Naive thymus-derived CD4-positive, alpha-beta T cell (primary cell): ENCODE results near the gene JUN. TPM values are rescaled to one million over a fixed set of nuclear protein-coding genes. Genes with fewer than 3 reads are reported as not detected.
A peak's percentile ranks its signal among the peaks of the same experiment; 100 is the strongest.

Experiments used
- ATAC-seq: fragments of 150-1000 bp; cut with Tn5 transposase; 2 replicates; pipeline ENCODE4 v1.10.0; 2021; ENCODE audit warnings: mild to moderate bottlenecking, moderate library complexity
- CTCF ChIA-PET: fragments of 350-600 bp; sonication (Branson Sonifier 250); formaldehyde crosslinking; loops from one replicate; lab custom pipeline; 2021; ENCODE audit warnings: antibody characterized with exemption; lab: Charles Lee
- POLR2A ChIA-PET: fragments of 350-600 bp; sonication (Branson Sonifier 250); formaldehyde crosslinking; loops from one replicate; lab custom pipeline; 2021; ENCODE audit warnings: antibody characterized with exemption, inconsistent platforms; lab: Charles Lee
- DNase-seq, 9 donors: peaks; one replicate each; pipeline versions ENCODE4 v3.0.0 to v3.0.0-alpha.2; 2020 to 2022; ENCODE audit warnings: mixed read lengths in 1 of 9
- H3K27ac ChIP-seq: one replicate; pipeline ENCODE4 v1.7.0; 2013; ENCODE audit warnings: mild to moderate bottlenecking, low read depth, low read length, moderate library complexity
- H3K27me3 ChIP-seq, 2 donors: one replicate each; pipeline ENCODE4 v1.7.0; 2013; ENCODE audit warnings: low read length in 2 of 2, mild to moderate bottlenecking in 2 of 2, moderate library complexity in 2 of 2; ENCODE audit not compliant: control insufficient read depth in 2 of 2, insufficient read depth in 2 of 2
- H3K36me3 ChIP-seq, 3 experiments: 1 replicate in 2 of 3; 2 replicates in 1 of 3; pipeline ENCODE4 v1.7.0; 2013; ENCODE audit warnings: low read length in 3 of 3, mild to moderate bottlenecking in 3 of 3, moderate library complexity in 1 of 3; ENCODE audit not compliant: insufficient read depth in 3 of 3, control insufficient read depth in 2 of 3
- H3K4me1 ChIP-seq, 2 donors: one replicate each; pipeline ENCODE4 v1.7.0; 2013; ENCODE audit warnings: low read length in 2 of 2, mild to moderate bottlenecking in 2 of 2, moderate library complexity in 1 of 2; ENCODE audit not compliant: control insufficient read depth in 2 of 2, insufficient read depth in 2 of 2
- H3K4me3 ChIP-seq: 2 replicates; pipeline ENCODE4 v1.7.0; 2013; ENCODE audit warnings: mild to moderate bottlenecking, low read length
- H3K9me3 ChIP-seq, 3 experiments: 1 replicate in 2 of 3; 2 replicates in 1 of 3; pipeline ENCODE4 v1.7.0; 2013; ENCODE audit warnings: low read length in 3 of 3; ENCODE audit not compliant: control insufficient read depth in 2 of 3
- H3K27ac Mint-ChIP-seq, 9 donors: one replicate each; pipeline ENCODE4 v1.8.0; 2020 to 2022; ENCODE audit warnings: mixed read lengths in 9 of 9, mild to moderate bottlenecking in 8 of 9, moderate library complexity in 5 of 9, inconsistent platforms in 2 of 9
- H3K27me3 Mint-ChIP-seq, 5 donors: one replicate each; pipeline ENCODE4 v1.8.0; 2021 to 2022; ENCODE audit warnings: mixed read lengths in 5 of 5, mild to moderate bottlenecking in 1 of 5
- H3K36me3 Mint-ChIP-seq, 5 donors: one replicate each; pipeline ENCODE4 v1.8.0; 2020 to 2022; ENCODE audit warnings: mixed read lengths in 5 of 5, mild to moderate bottlenecking in 3 of 5, inconsistent platforms in 1 of 5
- H3K4me1 Mint-ChIP-seq, 7 donors: one replicate each; pipeline ENCODE4 v1.8.0; 2020 to 2022; ENCODE audit warnings: mixed read lengths in 7 of 7, mild to moderate bottlenecking in 3 of 7, inconsistent platforms in 1 of 7
- H3K4me3 Mint-ChIP-seq, 10 donors: one replicate each; pipeline ENCODE4 v1.8.0; 2020 to 2022; ENCODE audit warnings: mild to moderate bottlenecking in 10 of 10, mixed read lengths in 10 of 10, moderate library complexity in 6 of 10, inconsistent platforms in 2 of 10
- H3K9me3 Mint-ChIP-seq, 11 donors: one replicate each; pipeline ENCODE4 v1.8.0; 2020 to 2022; ENCODE audit warnings: mixed read lengths in 11 of 11, mild to moderate bottlenecking in 4 of 11, inconsistent platforms in 1 of 11, moderate library complexity in 1 of 11
- intact Hi-C, 2 donors: fragments of 100-400 bp; cut with micrococcal nuclease; formaldehyde crosslinking; loops; one replicate each; pipeline ENCODE4 v1.15.1; 2023
- polyA plus RNA-seq, 2 donors: library from polyadenylated mRNA; unstranded; fragments of 300-500 nt; fragmentation: Illumina TruSeq; gene quantifications; one replicate each; pipeline ENCODE4 v1.2.3, GENCODE V29; 2021
- total RNA-seq, 6 experiments: library from RNA in 5 of 6; stranded (reverse) in 5 of 6; gene quantifications; 1 replicate in 5 of 6; 2 replicates in 1 of 6; pipeline ENCODE4 v1.2.3 and lab custom pipeline; 2021 to 2026

Gene JUN
- total and polyA plus RNA-seq, 7 experiments from 2014 or later, result 17.9 to 1,362 (median 30.1) TPM

- Histone ChIP-seq H3K27ac (no peak overlapping the region), H3K36me3 (no peaks in the 10 kb centered on the region), H3K9me3 (no peaks in the 10 kb centered on the region), H3K4me3 (no peak overlapping the region), H3K4me1 (peaks cover 27 to 34% of the 10 kb centered on the region in 2 donors), H3K27me3 (no peaks in the 10 kb centered on the region)
- peaks cover 0 to 26% (median 0%) of the 10 kb centered on the region in 5 donors for H3K36me3 Mint-ChIP-seq
- peaks cover 0 to 2% (median 0%) of the 10 kb centered on the region in 11 donors for H3K9me3 Mint-ChIP-seq
- H3K27ac Mint-ChIP-seq, result peak overlapping the region; percentile 51 to 92 (median 78)
- ChIA-PET POLR2A (interaction anchor here (0.9 kb wide), 1 partner anchor 29 kb away, joined by 3 read pairs; the partner anchor contains the start of gene JUN), CTCF (no interaction called here)
- DNase-seq (peak in 7 of 9 donors; percentile 23 to 59 (median 50)), ATAC-seq (peak; percentile 78)
- H3K4me3 Mint-ChIP-seq, result peak overlapping the region in 7 of 10 donors; percentile 2 to 71 (median 18)
- H3K27me3 Mint-ChIP-seq, result no peaks in the 10 kb centered on the region
- H3K4me1 Mint-ChIP-seq, result peaks cover 26 to 67% (median 52%) of the 10 kb centered on the region in 7 donors
- intact Hi-C loops, result loop anchor here (10.0 kb wide), 3 partner anchors 132 to 268 kb away; partner anchors contain the start of gene OMA1 (in 1 of the 2)
These were observed 29.1 kb upstream of the JUN start for GRCh38 chr1:58812926-58813325.

- no peak overlapping the region for H3K4me3 ChIP-seq
- peak overlapping the region; percentile 51 to 92 (median 78) for H3K27ac Mint-ChIP-seq
- H3K27me3 ChIP-seq, result no peaks in the 10 kb centered on the region
- H3K4me1 ChIP-seq, result peaks cover 27 to 34% of the 10 kb centered on the region in 2 donors
- H3K9me3 ChIP-seq, result no peaks in the 10 kb centered on the region
- ChIA-PET CTCF (no interaction called here), POLR2A (interaction anchor here (0.9 kb wide), 1 partner anchor 28 kb away, joined by 3 read pairs; the partner anchor contains the start of gene JUN)
- peaks cover 0 to 29% (median 0%) of the 10 kb centered on the region in 5 donors for H3K36me3 Mint-ChIP-seq
- intact Hi-C loops, result loop anchor here (10.0 kb wide), 3 partner anchors 132 to 268 kb away; partner anchors contain the start of gene OMA1 (in 1 of the 2)
- no peak for ATAC-seq
- H3K9me3 Mint-ChIP-seq, result peaks cover 0 to 2% (median 0%) of the 10 kb centered on the region in 11 donors
- H3K27ac ChIP-seq, result no peak overlapping the region
- no peaks in the 10 kb centered on the region for H3K36me3 ChIP-seq
- H3K27me3 Mint-ChIP-seq, result no peaks in the 10 kb centered on the region
- DNase-seq, result no peak
- H3K4me1 Mint-ChIP-seq, result peaks cover 26 to 71% (median 52%) of the 10 kb centered on the region in 7 donors
- peak overlapping the region in 5 of 10 donors; percentile 2 to 71 (median 32) for H3K4me3 Mint-ChIP-seq
These were observed 28.6 kb upstream of the JUN start for GRCh38 chr1:58812468-58812867.

GRCh38 chr1:58811303-58811702, 27.5 kb upstream of the JUN start:
- H3K36me3 ChIP-seq, result no peaks in the 10 kb centered on the region
- no peak overlapping the region for H3K27ac ChIP-seq
- Mint-ChIP-seq H3K36me3 (peaks cover 0 to 30% (median 0%) of the 10 kb centered on the region in 5 donors), H3K27ac (peak overlapping the region in 6 of 9 donors; percentile 63 to 92 (median 85)), H3K9me3 (peaks cover 0 to 2% (median 0%) of the 10 kb centered on the region in 11 donors), H3K4me3 (no peak overlapping the region), H3K4me1 (peaks cover 36 to 66% (median 45%) of the 10 kb centered on the region in 7 donors), H3K27me3 (no peaks in the 10 kb centered on the region)
- CTCF ChIA-PET, result no interaction called here
- DNase-seq (no peak), ATAC-seq (no peak)
- intact Hi-C loops, result loop anchor here (10.0 kb wide), 3 partner anchors 133 to 267 kb away; partner anchors contain the start of gene OMA1 (in 1 of the 2)
- H3K9me3 ChIP-seq, result no peaks in the 10 kb centered on the region
- H3K4me3 ChIP-seq, result no peak overlapping the region
- peaks cover 20 to 28% of the 10 kb centered on the region in 2 donors for H3K4me1 ChIP-seq
- POLR2A ChIA-PET, result interaction anchor here (1.0 kb wide), 1 partner anchor 27 kb away, joined by 3 read pairs; the partner anchor contains the start of gene JUN
- no peaks in the 10 kb centered on the region for H3K27me3 ChIP-seq

GRCh38 chr1:58809325-58810010, 25.6 kb upstream of the JUN start:
- Histone ChIP-seq H3K36me3 (peaks cover 0 to 4% (median 0%) of the 10 kb centered on the region in 3 experiments), H3K4me3 (no peak overlapping the region), H3K4me1 (peaks cover 15 to 21% of the 10 kb centered on the region in 2 donors), H3K9me3 (no peaks in the 10 kb centered on the region), H3K27me3 (no peaks in the 10 kb centered on the region), H3K27ac (no peak overlapping the region)
- Mint-ChIP-seq H3K27me3 (no peaks in the 10 kb centered on the region), H3K27ac (peak overlapping the region in 7 of 9 donors; percentile 13 to 85 (median 63)), H3K4me1 (peaks cover 28 to 56% (median 44%) of the 10 kb centered on the region in 7 donors), H3K9me3 (peaks cover 0 to 2% (median 0%) of the 10 kb centered on the region in 11 donors), H3K4me3 (no peak overlapping the region), H3K36me3 (peaks cover 0 to 42% (median 11%) of the 10 kb centered on the region in 5 donors)
- intact Hi-C loops, result loop anchor here (10.0 kb wide), 3 partner anchors 135 to 265 kb away; partner anchors contain the start of gene OMA1 (in 1 of the 2)
- ChIA-PET POLR2A (interaction anchor here (0.8 kb wide), 1 partner anchor 26 kb away, joined by 4 read pairs; the partner anchor contains the start of gene JUN), CTCF (interaction anchor here (1.5 kb wide), 1 partner anchor 49 kb away, joined by 4 read pairs; no protein-coding TSS in a partner anchor)
- ATAC-seq (no peak), DNase-seq (no peak)

- H3K4me3 Mint-ChIP-seq, result no peak overlapping the region
- DNase-seq, result no peak
- Histone ChIP-seq H3K27ac (no peak overlapping the region), H3K9me3 (no peaks in the 10 kb centered on the region), H3K4me1 (peaks cover 7 to 10% of the 10 kb centered on the region in 2 donors), H3K4me3 (no peak overlapping the region), H3K27me3 (no peaks in the 10 kb centered on the region), H3K36me3 (peaks cover 0 to 4% (median 0%) of the 10 kb centered on the region in 3 experiments)
- peaks cover 18 to 47% (median 32%) of the 10 kb centered on the region in 7 donors for H3K4me1 Mint-ChIP-seq
- ChIA-PET POLR2A (interaction anchor here (0.7 kb wide), 1 partner anchor 236 kb away, joined by 3 read pairs; no protein-coding TSS in a partner anchor), CTCF (interaction anchor here (1.5 kb wide), 1 partner anchor 51 kb away, joined by 4 read pairs; no protein-coding TSS in a partner anchor)
- no peak for ATAC-seq
- peaks cover 0 to 40% (median 11%) of the 10 kb centered on the region in 5 donors for H3K36me3 Mint-ChIP-seq
- H3K27me3 Mint-ChIP-seq, result no peaks in the 10 kb centered on the region
- intact Hi-C loops, result no loop called here
- H3K27ac Mint-ChIP-seq, result peak overlapping the region in 1 of 9 donors; percentile 26
- no peaks in the 10 kb centered on the region for H3K9me3 Mint-ChIP-seq
These were observed 24.2 kb upstream of the JUN start for GRCh38 chr1:58808077-58808476.

- Histone ChIP-seq H3K27me3 (no peaks in the 10 kb centered on the region), H3K4me1 (no peaks in the 10 kb centered on the region), H3K27ac (no peak overlapping the region), H3K4me3 (no peak overlapping the region), H3K9me3 (no peaks in the 10 kb centered on the region), H3K36me3 (peaks cover 0 to 4% (median 0%) of the 10 kb centered on the region in 3 experiments)
- Mint-ChIP-seq H3K27me3 (no peaks in the 10 kb centered on the region), H3K36me3 (peaks cover 0 to 30% (median 14%) of the 10 kb centered on the region in 5 donors), H3K27ac (peak overlapping the region in 2 of 9 donors; percentile 52 to 62), H3K4me1 (peaks cover 5 to 32% (median 20%) of the 10 kb centered on the region in 7 donors), H3K4me3 (no peak overlapping the region), H3K9me3 (no peaks in the 10 kb centered on the region)
- no peak for ATAC-seq
- ChIA-PET CTCF (no interaction called here), POLR2A (no interaction called here)
- no peak for DNase-seq
- intact Hi-C loops, result no loop called here
These were observed 22.1 kb upstream of the JUN start for GRCh38 chr1:58805716-58806571.
